Occipital lobe (tissue), 3 donors: ENCODE measurements around the gene CLCF1. TPM values are rescaled to one million over a fixed set of nuclear protein-coding genes. Genes with fewer than 3 reads are reported as not detected.
"Not testable (repeated sequence)": the region's sequence is repeated elsewhere in the genome, so short reads cannot be mapped to it uniquely, and the experiment has no call there.

Source experiments
- DNase-seq: peaks from one replicate; lab custom pipeline; 2025; lab: John Stamatoyannopoulos, UW
- small RNA-seq: library from RNA; depleted of rRNA; stranded (forward); fragments of <200 nt; gene quantifications from one replicate; pipeline ENCODE3, GENCODE V24; 2014
- total RNA-seq: library from RNA; depleted of rRNA; stranded (reverse); fragments of >200 nt; gene quantifications from one replicate; pipeline ENCODE4 v1.2.3, GENCODE V29; 2014

CLCF1 gene
- total RNA-seq, 1 donor from 2014 or later: not detected

DNA sequence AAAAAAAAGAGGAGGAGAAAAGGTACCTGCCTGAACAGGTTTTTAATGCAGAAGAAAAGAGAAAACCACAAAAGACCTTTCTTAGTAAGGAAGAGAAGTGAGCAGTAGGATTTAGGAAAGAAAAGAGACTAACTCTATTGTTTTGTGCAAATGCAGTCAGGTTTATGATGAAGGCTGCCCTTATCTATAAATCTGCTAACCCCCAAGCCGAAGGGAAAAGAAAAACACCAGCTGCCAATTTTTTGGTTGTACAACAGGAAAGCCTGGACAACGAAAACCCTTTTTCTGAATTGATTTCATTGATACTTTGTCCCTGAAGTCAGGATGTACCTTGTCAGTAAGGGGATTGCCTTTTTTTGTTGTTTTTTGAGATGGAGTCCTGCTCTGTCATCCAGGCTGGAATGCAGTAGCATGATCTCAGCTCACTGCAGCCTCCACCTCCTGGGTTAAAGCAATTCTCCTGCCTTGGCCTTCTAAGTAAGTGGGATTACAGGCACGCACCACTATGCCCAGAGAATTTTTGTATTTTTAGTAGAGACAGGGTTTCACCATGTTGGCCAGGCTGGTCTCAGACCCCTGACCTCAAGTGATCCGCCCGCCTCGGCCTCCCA is 41.2 kb downstream of the CLCF1 start:
- no peak for DNase-seq

DNA sequence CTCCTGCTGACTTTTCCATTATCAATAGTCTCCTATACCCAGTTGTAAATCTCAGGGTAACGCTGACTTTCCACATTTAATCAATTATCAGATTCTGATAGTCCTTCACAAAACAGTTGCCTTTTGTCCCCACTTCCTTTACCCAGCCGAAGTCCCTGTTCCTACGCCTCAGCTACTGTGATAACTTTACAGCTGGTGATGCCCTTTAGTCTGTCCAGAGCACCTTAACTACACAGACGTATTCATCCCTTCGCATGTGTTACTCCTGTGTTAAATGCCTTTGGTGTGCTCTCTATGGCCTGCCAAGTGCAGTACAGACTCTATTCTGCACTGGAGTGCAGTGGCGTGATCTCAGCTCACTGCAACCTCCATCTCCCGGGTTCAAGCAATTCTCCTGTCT is 49.9 kb downstream of the CLCF1 start:
- no peak for DNase-seq

DNA sequence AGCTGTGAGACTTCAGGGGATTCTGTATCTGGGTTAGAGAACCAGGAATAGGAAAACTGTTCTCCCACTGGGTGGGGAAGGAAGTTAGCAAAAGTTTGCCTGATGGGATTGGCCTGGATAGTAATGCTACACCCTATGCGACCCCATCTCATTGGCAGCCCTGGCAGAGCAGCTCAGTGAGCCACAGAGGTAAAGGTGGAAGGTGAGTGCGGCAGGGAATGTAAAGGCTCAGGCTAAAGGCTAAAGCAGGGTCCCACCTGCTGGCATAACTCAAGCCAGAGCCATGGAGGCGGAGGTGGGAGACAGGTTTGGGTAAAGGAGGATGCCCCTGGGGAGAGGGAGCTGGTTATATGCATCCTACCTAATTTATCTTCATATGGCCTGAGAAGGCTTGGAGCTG is 51.3 kb downstream of the CLCF1 start:
- DNase-seq: no peak

DNA sequence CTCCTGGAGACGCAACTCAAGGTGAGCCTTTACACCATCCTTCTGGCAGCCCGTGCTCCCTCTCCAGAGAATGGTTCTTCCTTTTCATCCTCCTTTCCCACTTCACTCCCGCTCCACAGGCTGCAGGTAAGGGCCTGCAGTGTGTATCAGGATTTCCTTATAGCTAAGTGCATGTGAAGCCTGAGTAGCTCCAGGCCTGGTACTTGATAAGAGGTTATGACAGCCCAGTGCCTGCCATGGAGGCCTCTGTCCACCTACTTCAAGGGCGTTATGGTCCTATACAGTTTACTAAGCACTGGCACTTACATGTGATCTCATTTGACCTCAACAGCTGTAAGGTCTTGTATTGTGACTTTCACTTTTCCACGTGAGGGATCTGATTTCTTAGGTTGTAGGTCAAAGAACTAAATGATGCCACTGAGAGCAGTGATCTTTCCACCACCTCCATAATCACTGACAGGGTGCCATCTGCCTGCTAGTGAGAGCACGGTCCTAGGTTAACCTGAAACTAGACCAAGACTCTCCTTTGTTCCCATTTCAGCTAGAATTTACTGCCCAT is 52.0 kb downstream of the CLCF1 start:
- DNase-seq: no peak

DNA sequence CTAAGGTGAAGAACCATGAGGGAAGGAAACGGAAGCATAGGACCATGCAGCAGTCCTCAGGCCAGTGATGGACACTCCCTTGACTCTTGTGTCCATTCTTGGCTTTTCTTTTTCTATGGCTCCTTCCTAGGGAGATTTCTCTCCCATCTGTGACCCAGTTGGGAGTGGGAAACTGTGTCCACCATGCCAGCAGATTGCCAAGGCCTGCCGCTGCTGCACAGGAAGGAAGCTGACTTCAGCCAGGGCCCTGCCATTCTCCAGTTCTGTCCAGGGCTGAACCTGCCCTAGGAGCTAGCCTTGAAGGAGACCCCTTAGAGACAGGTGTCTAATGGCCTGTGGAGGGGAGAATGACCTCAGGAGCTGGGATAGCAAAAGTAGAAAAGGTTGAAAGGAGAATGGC is 52.7 kb downstream of the CLCF1 start:
- DNase-seq: no peak

GRCh38 chr11:67320011-67320410 is 53.4 kb downstream of the CLCF1 start:
- no peak for DNase-seq

GRCh38 chr11:67318876-67319275 is 54.5 kb downstream of the CLCF1 start:
- not testable (repeated sequence) for DNase-seq

DNA sequence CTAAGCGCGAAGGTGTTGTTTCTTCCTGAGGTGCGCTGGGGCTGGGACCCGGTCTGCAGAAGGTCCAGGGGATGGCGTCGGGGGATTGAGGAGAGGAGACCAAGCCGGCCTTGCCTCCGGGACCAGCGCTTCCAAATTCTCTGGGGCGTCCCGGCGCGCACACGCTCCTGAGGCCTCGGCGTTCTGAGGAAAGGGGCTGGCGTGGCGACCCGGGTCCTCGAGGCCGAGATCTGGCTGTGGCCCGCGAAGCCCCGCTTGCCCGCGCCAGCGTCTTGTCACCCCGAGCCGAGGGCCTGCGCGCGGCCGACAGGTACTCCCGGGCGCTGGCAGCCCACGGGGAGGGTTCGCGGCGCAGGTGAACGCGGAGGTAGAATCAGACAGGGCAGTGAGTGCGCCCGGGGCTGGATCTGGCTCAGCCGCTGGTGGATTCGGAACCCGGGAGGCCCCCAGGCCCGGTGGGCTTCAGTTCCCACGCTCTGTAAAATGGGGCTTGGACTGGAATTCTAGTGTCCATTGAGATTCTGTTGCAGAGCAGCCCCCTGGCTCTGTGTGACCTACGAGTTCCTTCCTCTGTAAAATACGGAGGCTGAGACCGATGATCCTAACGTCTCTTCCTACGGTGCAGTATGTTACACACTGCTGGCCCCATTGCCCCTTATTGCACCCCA is 55.4 kb downstream of the CLCF1 start:
- DNase-seq: no peak

DNA sequence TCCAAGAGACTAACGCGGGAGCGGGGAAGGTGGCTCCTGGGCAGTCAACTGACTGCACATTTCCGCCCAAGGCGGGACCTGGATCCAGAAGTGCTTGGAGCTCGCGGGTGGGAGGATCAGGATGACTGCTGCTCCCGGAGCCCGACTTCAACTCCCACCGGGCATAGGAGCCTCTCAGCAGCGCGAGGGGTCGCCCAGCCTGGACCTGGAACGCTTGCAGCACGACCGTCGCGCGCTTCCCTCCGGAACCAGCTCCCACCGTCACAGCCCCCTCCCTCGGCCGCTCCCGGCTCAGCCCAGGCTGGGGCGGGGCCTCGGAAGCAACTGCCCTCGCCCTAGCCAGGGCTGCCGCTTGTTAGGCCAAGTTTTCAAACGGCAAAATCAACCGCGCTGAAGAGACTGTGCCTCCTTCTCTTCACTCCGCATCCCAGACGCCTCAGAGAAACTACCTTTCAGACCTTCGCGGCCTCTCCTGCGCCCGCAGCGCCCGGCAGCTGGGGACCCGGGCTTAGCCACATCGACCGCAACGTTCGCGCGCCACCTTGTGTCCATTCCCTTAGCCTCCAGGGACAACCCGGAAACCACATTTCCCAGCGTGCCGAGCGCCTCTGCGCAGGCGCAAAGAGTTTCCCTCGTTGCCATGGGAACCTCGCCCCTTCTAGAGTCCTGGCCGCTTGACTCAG is 56.1 kb downstream of the CLCF1 start:
- peak; percentile 93 for DNase-seq

GRCh38 chr11:67316882-67317204 is 56.6 kb downstream of the CLCF1 start:
- DNase-seq: no peak

DNA sequence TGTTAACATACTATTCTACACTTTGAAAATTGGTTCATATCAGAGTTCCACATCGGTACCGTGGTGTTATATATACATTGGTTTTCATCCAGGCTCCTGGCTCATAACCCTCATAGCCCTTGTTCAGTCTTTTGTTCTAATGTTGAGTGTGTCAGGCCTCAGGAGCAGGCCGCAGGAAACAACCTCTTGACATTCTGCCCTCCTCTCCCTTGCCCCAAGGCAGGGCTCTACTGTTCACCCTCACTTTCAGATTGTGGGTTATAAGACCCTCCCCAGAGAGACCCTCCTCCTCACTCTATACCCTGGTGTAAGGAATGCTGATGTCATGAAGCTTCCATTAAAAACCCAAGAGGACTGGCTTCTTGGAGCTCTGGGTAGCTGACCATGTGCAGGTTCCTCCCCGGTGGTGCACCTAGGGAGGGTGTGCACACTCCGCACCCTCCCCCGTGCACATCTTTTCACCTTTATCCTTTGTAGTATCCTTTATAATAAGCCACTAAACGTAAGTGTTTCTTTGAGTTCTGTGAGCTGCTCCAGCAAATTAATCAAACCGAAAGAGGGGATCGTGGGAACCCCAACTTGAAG is 58.0 kb downstream of the CLCF1 start:
- DNase-seq: no peak

DNA sequence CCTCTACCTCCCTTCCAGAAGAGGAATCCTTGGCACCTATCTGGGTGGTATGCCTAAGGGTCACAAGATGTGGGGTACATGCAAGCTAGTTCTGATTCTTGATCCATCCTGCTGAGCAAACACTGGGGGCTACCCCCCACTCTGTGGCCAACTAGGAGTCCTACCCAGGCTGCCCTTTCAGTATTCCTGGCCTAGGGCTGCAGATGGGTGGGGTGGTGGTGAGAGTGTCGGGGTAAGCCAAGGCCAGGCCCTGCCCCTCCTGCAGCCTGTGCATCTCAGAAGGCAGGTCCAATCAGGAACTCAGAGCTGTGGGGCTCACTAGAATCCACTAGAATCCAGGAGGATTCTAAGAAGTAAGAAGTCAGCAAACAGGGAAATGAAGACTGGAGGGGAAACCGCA is 59.2 kb downstream of the CLCF1 start:
- DNase-seq: no peak

Small RNA genes lying within 50 kb of the gene (small RNA-seq; reads per million reads assigned to genes)
- gene RN7SKP239 (0.12 reads per million), gene RNU6-1238P (not detected)

Other genes starting within 250 kb of the CLCF1 start
- gene GRK2, start 107.1 kb downstream of the CLCF1 start, total RNA-seq: 44.9 TPM
- gene ANKRD13D, start 84.3 kb downstream of the CLCF1 start, total RNA-seq: 49.4 TPM
- gene SSH3, start 70.1 kb downstream of the CLCF1 start, total RNA-seq: 2.0 TPM
- gene POLD4, start 20.1 kb downstream of the CLCF1 start, total RNA-seq: 3.6 TPM
- gene RAD9A, start 18.4 kb upstream of the CLCF1 start, total RNA-seq: 14.0 TPM
- gene PPP1CA, start 28.3 kb upstream of the CLCF1 start, total RNA-seq: 53.5 TPM
- gene TBC1D10C, start 30.5 kb upstream of the CLCF1 start, total RNA-seq: 0.16 TPM
- gene CARNS1, start 42.1 kb upstream of the CLCF1 start, total RNA-seq: 0.16 TPM
- gene RPS6KB2, start 54.9 kb upstream of the CLCF1 start, total RNA-seq: 13.1 TPM
- gene PTPRCAP, start 64.1 kb upstream of the CLCF1 start, total RNA-seq: not detected
- 23.4 TPM for gene CORO1B, start 69.9 kb upstream of the CLCF1 start, total RNA-seq
- not detected for gene GPR152, start 79.1 kb upstream of the CLCF1 start, total RNA-seq
- not detected for gene CABP4, start 81.8 kb upstream of the CLCF1 start, total RNA-seq
- 13.1 TPM for gene TMEM134, start 95.7 kb upstream of the CLCF1 start, total RNA-seq
- 66.8 TPM for gene AIP, start 109.4 kb upstream of the CLCF1 start, total RNA-seq
- gene PITPNM1, start 131.8 kb upstream of the CLCF1 start, total RNA-seq: 34.0 TPM
- gene CDK2AP2, start 134.6 kb upstream of the CLCF1 start, total RNA-seq: 4.7 TPM
- not detected for gene CABP2, start 149.8 kb upstream of the CLCF1 start, total RNA-seq
- 200 TPM for gene GSTP1, start 210.2 kb upstream of the CLCF1 start, total RNA-seq
- 129 TPM for gene NDUFV1, start 233.3 kb upstream of the CLCF1 start, total RNA-seq